HL-60 (cell line): ENCODE measurements around the gene PALLD.

Source experiments
- DNase-seq, 2 experiments: peaks; one replicate each; pipeline ENCODE4 v3.0.0-alpha.2; 2010 to 2020; ENCODE audit warnings: low read depth in 1 of 2, low spot score in 1 of 2
- H3K27ac ChIP-seq: fragments of 250-450 bp; sonication (Bioruptor Pico); replicated peaks from 2 replicates; pipeline ENCODE4 v1.5.1; 2020; ENCODE audit warnings: mild to moderate bottlenecking, moderate library complexity
- H3K27me3 ChIP-seq: fragments of 250-450 bp; sonication (Bioruptor Pico); 2 replicates; pipeline ENCODE4 v1.5.1; 2021; ENCODE audit warnings: mild to moderate bottlenecking, moderate library complexity; ENCODE audit not compliant: insufficient read depth, poor library complexity, severe bottlenecking
- H3K4me3 ChIP-seq: replicated peaks from 2 replicates; pipeline ENCODE4 v1.5.1; 2011; ENCODE audit warnings: mild to moderate bottlenecking, control low read depth, low read length; ENCODE audit not compliant: insufficient read depth
- GABPA ChIP-seq: IDR thresholded peaks from 2 replicates; pipeline ENCODE4 v1.6.1; 2012; ENCODE audit warnings: low read depth
- POLR2AphosphoS5 ChIP-seq: IDR thresholded peaks from 2 replicates; pipeline ENCODE4 v1.6.1; 2012; ENCODE audit warnings: low read depth
- SPI1 ChIP-seq: IDR thresholded peaks from 2 replicates; pipeline ENCODE4 v1.6.1; 2012; ENCODE audit warnings: low read depth, mild to moderate bottlenecking, borderline replicate concordance
- TF ChIP-seq, protein P1 (sequence below): IDR thresholded peaks from one replicate; pipeline ENCODE4 v1.5.1; 2011; ENCODE audit warnings: low read length, control low read depth, inconsistent platforms; ENCODE audit not compliant: insufficient read depth
- TF ChIP-seq, protein P2 (sequence below): IDR thresholded peaks from 2 replicates; pipeline ENCODE4 v1.6.1; 2012; ENCODE audit warnings: low read depth; ENCODE audit not compliant: insufficient replicate concordance

Gene PALLD

DNA sequence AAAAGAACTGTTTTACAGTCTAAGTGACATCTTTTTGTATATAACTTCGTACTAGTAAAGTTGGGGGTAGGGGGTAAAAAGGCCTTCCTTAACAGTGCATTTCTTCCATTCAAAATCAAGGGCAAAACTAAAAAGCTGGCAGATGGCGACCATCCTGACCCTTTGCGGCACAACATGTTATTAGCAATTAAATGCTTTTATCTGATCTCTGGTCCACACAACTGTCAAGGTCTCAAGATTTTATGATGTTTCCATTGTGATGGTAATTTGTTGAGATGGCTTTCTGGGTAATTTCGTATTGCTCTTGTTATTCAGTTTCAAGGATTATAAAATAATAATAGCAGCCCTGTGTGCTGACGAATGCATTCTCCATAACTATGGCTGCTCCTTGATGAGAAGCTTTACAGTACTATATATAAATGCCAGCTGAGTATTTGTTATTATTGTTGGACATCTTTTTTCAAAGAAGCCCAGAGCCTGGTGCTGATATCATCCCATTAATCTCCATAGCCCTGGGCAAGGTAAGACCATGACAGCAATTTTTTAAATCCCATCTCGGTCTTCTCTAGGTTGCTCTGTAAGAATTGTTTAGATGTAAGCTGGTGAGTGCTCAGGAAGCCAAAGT is 423.7 kb downstream of the PALLD start:
- H3K27ac ChIP-seq: no peak overlapping the region
- DNase-seq: no peak

DNA sequence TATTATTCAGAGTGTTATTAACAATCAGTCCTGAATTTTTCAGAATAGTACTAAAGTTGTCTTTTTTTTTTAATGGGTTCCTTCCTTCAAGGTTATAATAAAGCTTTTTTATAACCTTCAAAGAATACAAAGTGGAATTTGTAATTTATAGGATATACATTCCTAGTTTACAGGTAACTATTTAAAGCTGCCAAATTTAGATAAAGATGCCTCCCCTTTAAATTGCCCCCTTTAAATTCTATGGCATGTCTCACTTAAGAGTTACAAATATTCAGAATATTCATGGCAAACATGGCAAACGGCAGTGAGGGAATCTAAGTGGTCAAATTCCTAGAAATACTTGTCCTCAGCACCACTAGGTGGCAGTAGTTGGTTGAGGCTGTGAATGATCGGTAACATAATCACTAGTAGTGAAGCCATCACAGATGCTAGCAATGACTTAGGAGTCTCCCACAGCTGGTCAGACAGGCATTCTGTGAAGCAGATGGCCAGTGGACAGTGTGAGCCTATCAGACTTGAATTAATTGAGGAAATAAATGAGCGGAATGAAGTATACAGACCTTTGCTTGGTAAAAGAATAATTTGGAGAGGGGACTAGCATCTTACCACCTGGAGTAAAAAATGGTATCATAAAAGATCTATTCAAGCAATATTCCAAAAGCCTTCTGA is 426.8 kb downstream of the PALLD start:
- no peaks in the 10 kb centered on the region for H3K27me3 ChIP-seq
- H3K4me3 ChIP-seq: no peak overlapping the region
- no peak overlapping the region for H3K27ac ChIP-seq
- no peak for TF ChIP-seq GABPA
- TF ChIP-seq, protein P1, sequence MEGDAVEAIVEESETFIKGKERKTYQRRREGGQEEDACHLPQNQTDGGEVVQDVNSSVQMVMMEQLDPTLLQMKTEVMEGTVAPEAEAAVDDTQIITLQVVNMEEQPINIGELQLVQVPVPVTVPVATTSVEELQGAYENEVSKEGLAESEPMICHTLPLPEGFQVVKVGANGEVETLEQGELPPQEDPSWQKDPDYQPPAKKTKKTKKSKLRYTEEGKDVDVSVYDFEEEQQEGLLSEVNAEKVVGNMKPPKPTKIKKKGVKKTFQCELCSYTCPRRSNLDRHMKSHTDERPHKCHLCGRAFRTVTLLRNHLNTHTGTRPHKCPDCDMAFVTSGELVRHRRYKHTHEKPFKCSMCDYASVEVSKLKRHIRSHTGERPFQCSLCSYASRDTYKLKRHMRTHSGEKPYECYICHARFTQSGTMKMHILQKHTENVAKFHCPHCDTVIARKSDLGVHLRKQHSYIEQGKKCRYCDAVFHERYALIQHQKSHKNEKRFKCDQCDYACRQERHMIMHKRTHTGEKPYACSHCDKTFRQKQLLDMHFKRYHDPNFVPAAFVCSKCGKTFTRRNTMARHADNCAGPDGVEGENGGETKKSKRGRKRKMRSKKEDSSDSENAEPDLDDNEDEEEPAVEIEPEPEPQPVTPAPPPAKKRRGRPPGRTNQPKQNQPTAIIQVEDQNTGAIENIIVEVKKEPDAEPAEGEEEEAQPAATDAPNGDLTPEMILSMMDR: peak; percentile 53
- DNase-seq: peak in 1 of 2 experiments; percentile 51

More for the DNA sequence above, 423.7 kb downstream of the PALLD start:
- no peaks in the 10 kb centered on the region for H3K27me3 ChIP-seq
- no peak overlapping the region for H3K4me3 ChIP-seq
- no peak for TF ChIP-seq POLR2AphosphoS5
- TF ChIP-seq SPI1: no peak
- TF ChIP-seq, protein P1: no peak
- TF ChIP-seq, protein P2, sequence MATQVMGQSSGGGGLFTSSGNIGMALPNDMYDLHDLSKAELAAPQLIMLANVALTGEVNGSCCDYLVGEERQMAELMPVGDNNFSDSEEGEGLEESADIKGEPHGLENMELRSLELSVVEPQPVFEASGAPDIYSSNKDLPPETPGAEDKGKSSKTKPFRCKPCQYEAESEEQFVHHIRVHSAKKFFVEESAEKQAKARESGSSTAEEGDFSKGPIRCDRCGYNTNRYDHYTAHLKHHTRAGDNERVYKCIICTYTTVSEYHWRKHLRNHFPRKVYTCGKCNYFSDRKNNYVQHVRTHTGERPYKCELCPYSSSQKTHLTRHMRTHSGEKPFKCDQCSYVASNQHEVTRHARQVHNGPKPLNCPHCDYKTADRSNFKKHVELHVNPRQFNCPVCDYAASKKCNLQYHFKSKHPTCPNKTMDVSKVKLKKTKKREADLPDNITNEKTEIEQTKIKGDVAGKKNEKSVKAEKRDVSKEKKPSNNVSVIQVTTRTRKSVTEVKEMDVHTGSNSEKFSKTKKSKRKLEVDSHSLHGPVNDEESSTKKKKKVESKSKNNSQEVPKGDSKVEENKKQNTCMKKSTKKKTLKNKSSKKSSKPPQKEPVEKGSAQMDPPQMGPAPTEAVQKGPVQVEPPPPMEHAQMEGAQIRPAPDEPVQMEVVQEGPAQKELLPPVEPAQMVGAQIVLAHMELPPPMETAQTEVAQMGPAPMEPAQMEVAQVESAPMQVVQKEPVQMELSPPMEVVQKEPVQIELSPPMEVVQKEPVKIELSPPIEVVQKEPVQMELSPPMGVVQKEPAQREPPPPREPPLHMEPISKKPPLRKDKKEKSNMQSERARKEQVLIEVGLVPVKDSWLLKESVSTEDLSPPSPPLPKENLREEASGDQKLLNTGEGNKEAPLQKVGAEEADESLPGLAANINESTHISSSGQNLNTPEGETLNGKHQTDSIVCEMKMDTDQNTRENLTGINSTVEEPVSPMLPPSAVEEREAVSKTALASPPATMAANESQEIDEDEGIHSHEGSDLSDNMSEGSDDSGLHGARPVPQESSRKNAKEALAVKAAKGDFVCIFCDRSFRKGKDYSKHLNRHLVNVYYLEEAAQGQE: no peak
- TF ChIP-seq GABPA: no peak

DNA sequence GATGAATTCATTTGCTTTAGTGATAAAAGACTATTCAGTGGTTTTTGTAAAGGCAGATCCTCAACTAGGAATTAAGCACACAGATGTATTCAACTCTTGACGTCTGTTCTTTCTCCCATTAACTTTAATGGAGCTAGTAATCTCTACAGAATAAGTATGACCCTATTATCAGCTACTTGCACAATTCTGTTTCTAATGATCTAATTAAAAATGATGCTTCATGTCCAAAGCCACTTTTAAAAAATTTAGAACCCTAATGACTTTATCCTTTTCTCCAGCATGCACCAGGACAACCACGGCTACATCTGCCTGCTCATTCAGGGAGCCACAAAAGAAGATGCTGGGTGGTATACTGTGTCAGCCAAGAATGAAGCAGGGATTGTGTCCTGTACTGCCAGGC is 427.8 kb downstream of the PALLD start:
- DNase-seq: no peak
- no peak overlapping the region for H3K27ac ChIP-seq
- TF ChIP-seq SPI1 (no peak), POLR2AphosphoS5 (no peak), GABPA (no peak)
- TF ChIP-seq, protein P2: no peak
- TF ChIP-seq, protein P1: no peak
- H3K4me3 ChIP-seq: no peak overlapping the region
- H3K27me3 ChIP-seq: no peaks in the 10 kb centered on the region
